HEK293T (cell line): ENCODE measurements around the gene AKR1B15.

Experiments
- CTCF ChIA-PET: fragments of 350-600 bp; formaldehyde crosslinking; extraction: SDS; loops from one replicate; lab custom pipeline; 2021; ENCODE audit warnings: antibody characterized with exemption, inconsistent platforms; lab: Yijun Ruan, JAX
- POLR2A ChIA-PET: fragments of 350-600 bp; formaldehyde crosslinking; extraction: SDS; loops from one replicate; lab custom pipeline; 2020; ENCODE audit warnings: antibody characterized with exemption, inconsistent platforms; lab: Yijun Ruan, JAX
- DNase-seq: peaks from one replicate; pipeline ENCODE4 v3.0.0; 2012; ENCODE audit warnings: mixed read lengths; ENCODE audit errors: extremely low spot score
- ARNT ChIP-seq: fragments of 450-650 bp; IDR thresholded peaks from 2 replicates; pipeline ENCODE4 v1.6.1; 2017; ENCODE audit warnings: mild to moderate bottlenecking
- BHLHE40 ChIP-seq: fragments of 450-650 bp; IDR thresholded peaks from 2 replicates; pipeline ENCODE4 v1.6.1; 2016; ENCODE audit warnings: mild to moderate bottlenecking, moderate library complexity, borderline replicate concordance
- CTBP1 ChIP-seq: fragments of 450-650 bp; IDR thresholded peaks from 2 replicates; pipeline ENCODE4 v1.6.1; 2016; ENCODE audit warnings: borderline replicate concordance
- ELF4 ChIP-seq: fragments of 450-650 bp; IDR thresholded peaks from 2 replicates; pipeline ENCODE4 v1.6.1; 2017; ENCODE audit warnings: antibody characterized with exemption
- FOXA1 ChIP-seq: fragments of 450-650 bp; IDR thresholded peaks from 2 replicates; pipeline ENCODE4 v1.6.1; 2016; ENCODE audit warnings: mild to moderate bottlenecking
- FOXK2 ChIP-seq: fragments of 450-650 bp; IDR thresholded peaks from 2 replicates; pipeline ENCODE4 v1.6.1; 2016; ENCODE audit warnings: mild to moderate bottlenecking
- FOXM1 ChIP-seq: fragments of 450-650 bp; IDR thresholded peaks from 2 replicates; pipeline ENCODE4 v1.6.1; 2017; ENCODE audit warnings: mild to moderate bottlenecking, borderline replicate concordance
- HDGF ChIP-seq: fragments of 450-650 bp; IDR thresholded peaks from 2 replicates; pipeline ENCODE4 v1.6.1; 2017; ENCODE audit warnings: antibody characterized with exemption, borderline replicate concordance
- L3MBTL2 ChIP-seq: fragments of 450-650 bp; conservative IDR thresholded peaks from 2 replicates; pipeline ENCODE4 v1.6.1; 2016; ENCODE audit warnings: mild to moderate bottlenecking
- LEF1 ChIP-seq: fragments of 450-650 bp; IDR thresholded peaks from 2 replicates; pipeline ENCODE4 v1.6.1; 2017; ENCODE audit warnings: mild to moderate bottlenecking, borderline replicate concordance
- NFRKB ChIP-seq: fragments of 450-650 bp; IDR thresholded peaks from 2 replicates; pipeline ENCODE4 v1.6.1; 2016; ENCODE audit warnings: mild to moderate bottlenecking, moderate library complexity
- SP1 ChIP-seq: fragments of 450-650 bp; IDR thresholded peaks from 2 replicates; pipeline ENCODE4 v1.6.1; 2017
- SUZ12 ChIP-seq: fragments of 450-650 bp; IDR thresholded peaks from 2 replicates; pipeline ENCODE4 v1.6.1; 2016; ENCODE audit warnings: mild to moderate bottlenecking
- TARDBP ChIP-seq: fragments of 450-650 bp; IDR thresholded peaks from 2 replicates; pipeline ENCODE4 v1.6.1; 2016
- ZNF384 ChIP-seq: fragments of 450-650 bp; IDR thresholded peaks from 2 replicates; pipeline ENCODE4 v1.6.1; 2016
- TF ChIP-seq, protein P1 (sequence below): fragments of 450-650 bp; IDR thresholded peaks from 2 replicates; pipeline ENCODE4 v1.6.1; 2016

Gene AKR1B15

DNA sequence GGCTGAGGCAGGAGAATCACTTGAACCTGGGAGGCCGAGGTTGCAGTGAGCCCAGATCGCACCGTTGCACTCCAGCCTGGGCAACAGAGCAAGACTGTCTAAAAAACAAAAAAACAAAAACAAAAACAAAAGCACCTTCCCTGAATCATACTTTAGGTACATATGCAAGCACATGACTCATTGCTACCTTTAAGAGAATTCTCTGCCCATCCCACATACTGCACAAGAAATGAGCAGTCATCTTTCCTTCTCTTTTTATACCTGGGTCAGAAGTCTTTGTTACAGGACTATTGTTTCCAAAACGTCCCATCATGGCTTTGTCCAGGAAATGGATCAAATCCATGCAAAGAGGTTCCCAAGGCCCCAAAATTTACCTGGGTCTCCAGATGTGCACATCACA, 43.1 kb upstream of the AKR1B15 start:
- POLR2A ChIA-PET = no interaction called here

DNA sequence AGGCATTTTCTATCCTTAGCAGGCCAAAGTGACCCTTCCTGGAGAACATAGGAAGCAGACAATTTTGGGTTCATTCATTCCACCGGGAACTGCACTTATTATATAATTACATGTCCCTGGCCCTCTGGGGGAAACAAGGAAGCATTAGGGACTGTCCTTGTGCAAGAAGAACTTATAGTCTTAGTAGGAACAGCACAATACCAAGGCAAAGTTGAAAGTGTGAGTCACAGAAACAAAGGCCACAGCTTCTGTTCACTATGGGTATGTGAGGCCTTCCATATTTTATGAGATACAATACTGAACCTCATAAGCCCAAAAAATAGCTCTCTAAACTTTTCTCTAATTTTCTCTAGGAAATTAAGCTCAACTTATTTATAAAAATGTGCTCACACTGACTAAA, 39.9 kb upstream of the AKR1B15 start:
- ChIA-PET POLR2A (no interaction called here), CTCF (interaction anchor here (1.2 kb wide), 1 partner anchor 76 kb away, joined by 9 read pairs; no protein-coding TSS in a partner anchor)
- no peak for DNase-seq
- TF ChIP-seq ZNF384 (no peak), BHLHE40 (no peak), HDGF (no peak), CTBP1 (no peak), ELF4 (no peak), L3MBTL2 (no peak)

More for the DNA sequence above, 43.1 kb upstream of the AKR1B15 start:
- no peak for DNase-seq
- no peak for TF ChIP-seq NFRKB
- no peak for TF ChIP-seq TARDBP
- no peak for TF ChIP-seq LEF1
- TF ChIP-seq CTBP1 = no peak
- no peak for TF ChIP-seq SP1
- TF ChIP-seq ELF4 = no peak
- TF ChIP-seq FOXK2 = no peak
- TF ChIP-seq, protein P1, sequence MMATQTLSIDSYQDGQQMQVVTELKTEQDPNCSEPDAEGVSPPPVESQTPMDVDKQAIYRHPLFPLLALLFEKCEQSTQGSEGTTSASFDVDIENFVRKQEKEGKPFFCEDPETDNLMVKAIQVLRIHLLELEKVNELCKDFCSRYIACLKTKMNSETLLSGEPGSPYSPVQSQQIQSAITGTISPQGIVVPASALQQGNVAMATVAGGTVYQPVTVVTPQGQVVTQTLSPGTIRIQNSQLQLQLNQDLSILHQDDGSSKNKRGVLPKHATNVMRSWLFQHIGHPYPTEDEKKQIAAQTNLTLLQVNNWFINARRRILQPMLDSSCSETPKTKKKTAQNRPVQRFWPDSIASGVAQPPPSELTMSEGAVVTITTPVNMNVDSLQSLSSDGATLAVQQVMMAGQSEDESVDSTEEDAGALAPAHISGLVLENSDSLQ = no peak
- TF ChIP-seq HDGF = no peak
- CTCF ChIA-PET = interaction anchor here (2.5 kb wide), 1 partner anchor 73 kb away, joined by 12 read pairs; no protein-coding TSS in a partner anchor

DNA sequence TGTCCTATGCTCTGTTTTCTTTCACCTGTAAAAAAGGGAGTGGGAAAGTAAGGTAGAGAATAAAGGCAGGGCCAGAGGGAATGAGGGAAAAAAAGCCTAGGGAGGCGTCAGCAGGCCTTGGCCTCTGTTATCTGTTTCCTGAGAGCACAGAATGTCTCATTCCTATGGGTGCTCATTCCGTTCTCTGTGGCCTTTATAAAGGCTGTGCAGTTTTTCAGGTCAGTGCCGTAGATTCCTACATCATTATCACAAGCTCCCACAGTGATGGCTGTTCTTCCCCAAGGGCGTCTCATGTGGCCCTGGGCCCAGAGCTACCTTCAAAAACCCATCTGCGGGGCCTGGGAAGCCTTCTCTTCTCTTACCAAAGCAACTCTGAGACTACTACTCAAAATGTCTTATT, 38.3 kb upstream of the AKR1B15 start:
- ChIA-PET POLR2A (no interaction called here), CTCF (interaction anchor here (0.9 to 2.6 kb wide), 3 partner anchors 30 to 95 kb away, joined by 4 to 13 read pairs (median 8); no protein-coding TSS in a partner anchor)
- DNase-seq = no peak
- TF ChIP-seq BHLHE40 = no peak
- TF ChIP-seq LEF1 = no peak
- TF ChIP-seq CTBP1 = no peak
- TF ChIP-seq FOXA1 = no peak
- no peak for TF ChIP-seq TARDBP
- TF ChIP-seq SUZ12 = no peak
- no peak for TF ChIP-seq ARNT
- TF ChIP-seq NFRKB = no peak
- no peak for TF ChIP-seq HDGF
- TF ChIP-seq, protein P1 = no peak
- TF ChIP-seq SP1 = no peak
- TF ChIP-seq ELF4 = no peak
- TF ChIP-seq FOXM1 = no peak

DNA sequence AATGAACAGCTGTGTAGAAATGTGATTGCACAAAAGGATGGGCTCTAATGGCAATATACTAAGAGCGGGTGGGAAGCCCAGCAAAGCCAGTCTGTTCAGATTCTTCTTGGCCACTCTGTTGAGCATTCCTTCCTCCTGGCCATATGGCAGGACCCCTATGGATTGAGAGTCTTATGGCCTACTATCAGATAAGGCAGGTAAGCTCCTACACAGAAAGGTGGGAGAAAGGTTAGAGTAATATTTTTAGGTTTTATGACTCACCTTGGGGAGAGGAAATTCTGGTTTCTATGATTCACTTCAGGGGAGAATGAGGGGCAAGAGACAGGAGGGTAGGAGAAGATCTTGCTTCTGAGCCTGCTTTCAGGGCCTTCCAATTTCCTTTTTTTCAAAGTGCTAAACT, 36.6 kb upstream of the AKR1B15 start:
- TF ChIP-seq NFRKB (no peak), SUZ12 (no peak), SP1 (no peak)

DNA sequence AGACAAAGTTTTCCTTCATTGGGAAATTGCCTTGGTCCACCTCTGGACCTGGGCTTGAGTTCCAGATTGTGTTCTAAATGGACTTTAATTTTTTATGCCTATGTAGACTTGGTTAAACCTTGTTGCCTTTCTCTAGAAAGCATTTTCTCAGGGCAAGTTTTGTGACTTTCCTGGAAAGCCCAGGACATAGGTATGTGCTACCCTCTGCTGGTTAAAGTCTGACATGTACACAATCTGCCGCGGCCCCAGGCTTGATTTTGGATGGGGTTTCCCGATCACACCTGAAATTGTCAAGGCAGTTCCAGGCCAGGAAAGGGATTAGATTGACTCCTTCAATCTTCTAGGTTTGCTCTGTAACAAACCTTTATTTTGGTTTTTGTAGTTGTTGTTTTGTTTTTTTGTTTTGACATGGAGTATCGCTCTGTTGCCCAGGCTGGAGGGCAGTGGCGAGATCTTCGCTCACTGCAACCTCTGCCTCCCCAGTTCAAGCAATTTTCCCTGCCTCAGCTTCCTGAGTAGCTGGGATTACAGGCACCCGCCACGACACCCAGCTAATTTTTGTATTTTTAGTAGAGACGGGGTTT, 35.6 kb upstream of the AKR1B15 start:
- ChIA-PET POLR2A (interaction anchor here (1.0 kb wide), 1 partner anchor 80 kb away, joined by 3 read pairs; no protein-coding TSS in a partner anchor), CTCF (interaction anchor here (1.1 to 2.6 kb wide), 5 partner anchors 34 to 88 kb away, joined by 3 to 26 read pairs (median 6); no protein-coding TSS in a partner anchor)
- TF ChIP-seq FOXK2 (no peak), SUZ12 (no peak), NFRKB (no peak), ELF4 (no peak), FOXM1 (no peak), CTBP1 (no peak), LEF1 (no peak), L3MBTL2 (no peak), SP1 (no peak), TARDBP (no peak), HDGF (no peak), ZNF384 (no peak)
- TF ChIP-seq, protein P1 = no peak
- peak; percentile 80 for DNase-seq

More for the DNA sequence above, 36.6 kb upstream of the AKR1B15 start:
- POLR2A ChIA-PET = interaction anchor here (1.0 kb wide), 1 partner anchor 80 kb away, joined by 4 read pairs; no protein-coding TSS in a partner anchor
- DNase-seq = no peak
- CTCF ChIA-PET = interaction anchor here (1.1 to 2.6 kb wide), 2 partner anchors 54 to 79 kb away, joined by 5 to 13 read pairs; partner anchors contain the start of gene AKR1B1

DNA sequence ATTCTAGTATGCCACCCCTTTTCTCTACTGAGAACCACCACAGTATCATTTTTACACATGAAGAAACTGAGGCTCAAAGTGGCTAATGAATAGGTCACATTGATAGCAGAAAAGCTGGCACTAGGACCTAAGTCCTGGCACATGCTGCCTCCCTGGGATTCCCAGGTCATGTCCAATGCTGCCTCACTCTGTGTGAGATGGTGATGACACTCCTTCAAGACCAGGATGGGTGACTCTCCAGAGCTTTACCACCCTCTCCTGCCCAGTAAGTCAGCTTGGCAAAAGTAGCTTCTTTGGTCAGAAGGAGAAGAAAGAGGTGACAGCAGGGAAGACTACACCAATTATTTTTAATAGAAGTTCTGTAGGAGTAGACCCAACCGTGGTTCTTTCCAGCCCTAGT, 34.8 kb upstream of the AKR1B15 start:
- ChIA-PET POLR2A (interaction anchor here (1.0 to 1.4 kb wide), 2 partner anchors 34 to 81 kb away, joined by 3 read pairs; no protein-coding TSS in a partner anchor), CTCF (interaction anchor here (0.6 to 2.1 kb wide), 17 partner anchors 33 to 1414 kb away, joined by 3 to 26 read pairs (median 4); partner anchors contain the start of gene AKR1B1)
- no peak for TF ChIP-seq FOXM1
- DNase-seq = no peak
